Body of pancreas (tissue), 4 donors: ENCODE data around the gene ZNF566. TPM values are rescaled to one million over a fixed set of nuclear protein-coding genes. Genes with fewer than 3 reads are reported as not detected.

ENCODE experiments used
- ATAC-seq: fragments of 150-250 bp; one replicate; pipeline ENCODE4 v1.9.1; 2016
- DNase-seq, 4 donors: peaks; one replicate each; pipeline ENCODE4 v3.0.0-alpha.2; 2019
- H3K27ac ChIP-seq, 4 donors: fragments of 200-600 bp; sonication (generic); 1 replicate in 3 of 4; 2 replicates in 1 of 4; pipeline versions ENCODE4 v1.5.1 to v1.6.1; 2016 to 2019; ENCODE audit warnings: mild to moderate bottlenecking in 1 of 4, mixed read lengths in 1 of 4, moderate library complexity in 1 of 4
- H3K27me3 ChIP-seq, 2 donors: fragments of 200-600 bp; sonication (generic); one replicate each; pipeline ENCODE4 v1.6.0; 2016; ENCODE audit warnings: mild to moderate bottlenecking in 1 of 2
- H3K36me3 ChIP-seq, 2 donors: fragments of 200-600 bp; sonication (generic); replicated peaks in 1 of 2; 2 replicates each; pipeline ENCODE4 v1.5.1; 2016; ENCODE audit warnings: low read depth in 2 of 2; ENCODE audit not compliant: insufficient read depth in 1 of 2
- H3K4me1 ChIP-seq: fragments of 200-600 bp; sonication (generic); one replicate; pipeline ENCODE4 v1.6.0; 2016
- H3K4me3 ChIP-seq, 2 donors: fragments of 200-600 bp; sonication (generic); 1 replicate in 1 of 2; 2 replicates in 1 of 2; pipeline ENCODE4 v1.5.1; 2016 to 2019
- H3K9me3 ChIP-seq, 3 donors: fragments of 200-600 bp; sonication (generic); 1 replicate in 2 of 3; 2 replicates in 1 of 3; pipeline ENCODE4 v1.5.1; 2016
- CTCF ChIP-seq, 7 experiments: fragments of 450-650 bp in 4 of 7; fragments of 200-600 bp in 3 of 7; sonication (generic) in 3 of 7; IDR thresholded peaks; one replicate each; pipeline ENCODE4 v1.5.1; 2016 to 2019; ENCODE audit warnings: antibody characterized with exemption in 7 of 7
- POLR2A ChIP-seq, 3 donors: fragments of 450-650 bp; IDR thresholded peaks; one replicate each; pipeline ENCODE4 v1.6.1; 2016; ENCODE audit warnings: antibody characterized with exemption in 3 of 3, mild to moderate bottlenecking in 2 of 3
- WGBS, 2 donors: methylation state at CpG; one replicate each; pipeline ENCODE4 v1.1.5; 2017; 5-methylcytosine and 5-hydroxymethylcytosine counted together
- intact Hi-C: fragments of 100-400 bp; cut with DNase I; formaldehyde crosslinking; loops from one replicate; pipeline ENCODE4 v1.15.1; 2023
- total RNA-seq, 2 donors: library from RNA; depleted of rRNA; stranded (reverse); fragments of >200 nt; gene quantifications; one replicate each; pipeline ENCODE4 v1.1.0, GENCODE V29; 2016

Gene ZNF566
- 1 to 10 TPM; 4.4 to 9.9 TPM for total RNA-seq

- peak within 1 kb of the TSS; percentile 82 to 92 (median 88) for H3K27ac ChIP-seq
- intact Hi-C loops = no loop called here
- H3K9me3 ChIP-seq = no peaks in the 10 kb centered on the region
- H3K36me3 ChIP-seq = no peaks in the 10 kb centered on the region
- 0% methylated on average over 24 to 53 of the region's 53 CpGs for WGBS, 2 donors
- peak within 1 kb of the TSS; percentile 52 to 67 for H3K4me3 ChIP-seq
- no peaks in the 10 kb centered on the region for H3K27me3 ChIP-seq
- ATAC-seq (peak; percentile 97), DNase-seq (peak; percentile 89 to 95 (median 92))
- peak; percentile 31 to 74 (median 71) for TF ChIP-seq POLR2A (IDR thresholded peaks at IDR 0.05)
- no peak for TF ChIP-seq CTCF (IDR thresholded peaks at IDR 0.05)
- H3K4me1 ChIP-seq = peaks cover 5% of the 10 kb centered on the region
These were observed at the start of gene ZNF566 for GRCh38 chr19:36489118-36489919. Gene ZNF566, minus strand, starts transcription at chr19:36489561. Its CDS starts 13,004 bp downstream, at chr19:36476557.

- Histone ChIP-seq H3K36me3 (no peaks in the 10 kb centered on the region), H3K4me3 (peak overlapping the region; percentile 12 to 39), H3K9me3 (no peaks in the 10 kb centered on the region), H3K4me1 (peaks cover 22% of the 10 kb centered on the region), H3K27ac (peak overlapping the region; percentile 81 to 92 (median 86)), H3K27me3 (no peaks in the 10 kb centered on the region)
- ATAC-seq (peak; percentile 3), DNase-seq (peak in 2 of 4 donors; percentile 12 to 14)
- no peak for TF ChIP-seq POLR2A (IDR thresholded peaks at IDR 0.05)
- TF ChIP-seq CTCF (IDR thresholded peaks at IDR 0.05) = no peak
- WGBS, 2 donors = 4 to 11% methylated on average over 12 of the region's 12 CpGs
- intact Hi-C loops = no loop called here
These were observed 39.7 kb upstream of the ZNF566 start for GRCh38 chr19:36528921-36529518.

GRCh38 chr19:36528194-36528920, 39.0 kb upstream of the ZNF566 start, which contains the start of gene ZNF260:
Gene ZNF260, minus strand, starts transcription at chr19:36528271. Its CDS starts 13,033 bp downstream, at chr19:36515238.
- peak; percentile 95 to 98 (median 98) for DNase-seq
- ATAC-seq = peak; percentile 94
- Histone ChIP-seq H3K4me1 (peaks cover 22% of the 10 kb centered on the region), H3K36me3 (peaks cover 0 to 2% of the 10 kb centered on the region in 2 donors), H3K9me3 (no peaks in the 10 kb centered on the region), H3K27ac (peak within 1 kb of the TSS; percentile 81 to 92 (median 86)), H3K4me3 (peak within 1 kb of the TSS; percentile 39 to 54), H3K27me3 (no peaks in the 10 kb centered on the region)
- intact Hi-C loops = no loop called here
- TF ChIP-seq CTCF (IDR thresholded peaks at IDR 0.05) = peak in 2 of 7 experiments; percentile 3 to 15
- TF ChIP-seq POLR2A (IDR thresholded peaks at IDR 0.05) = peak; percentile 47 to 83 (median 81)
- WGBS, 2 donors = 0% methylated on average over 12 to 55 of the region's 55 CpGs

DNA sequence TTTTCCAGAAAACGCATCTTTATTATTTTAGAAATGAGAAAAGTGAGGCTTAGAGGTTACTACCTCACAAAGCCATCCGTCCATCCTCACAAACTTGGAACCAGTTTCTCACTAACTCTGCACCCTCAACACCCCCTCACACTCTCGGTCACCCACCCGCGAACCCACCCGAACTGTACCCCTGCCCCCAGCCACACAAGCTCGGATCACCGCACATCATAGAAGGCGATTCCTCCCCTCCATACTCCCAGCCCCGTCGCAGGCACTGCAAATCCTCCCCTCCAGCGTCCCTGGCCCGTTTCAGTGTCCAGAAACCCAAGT, 38.5 kb upstream of the ZNF566 start:
- H3K9me3 ChIP-seq = peaks cover 0 to 5% (median 0%) of the 10 kb centered on the region in 3 donors
- intact Hi-C loops = no loop called here
- DNase-seq (no peak), ATAC-seq (no peak)
- H3K27ac ChIP-seq = peak overlapping the region; percentile 81 to 92 (median 86)
- no peaks in the 10 kb centered on the region for H3K27me3 ChIP-seq
- peaks cover 22% of the 10 kb centered on the region for H3K4me1 ChIP-seq
- peaks cover 0 to 4% of the 10 kb centered on the region in 2 donors for H3K36me3 ChIP-seq
- H3K4me3 ChIP-seq = peak overlapping the region; percentile 39 to 54
- WGBS, 2 donors = 1% methylated on average over 13 of the region's 13 CpGs
- no peak for TF ChIP-seq POLR2A (IDR thresholded peaks at IDR 0.05)
- TF ChIP-seq CTCF (IDR thresholded peaks at IDR 0.05) = no peak
